ENCODE data around the gene SCO2.

DNA sequence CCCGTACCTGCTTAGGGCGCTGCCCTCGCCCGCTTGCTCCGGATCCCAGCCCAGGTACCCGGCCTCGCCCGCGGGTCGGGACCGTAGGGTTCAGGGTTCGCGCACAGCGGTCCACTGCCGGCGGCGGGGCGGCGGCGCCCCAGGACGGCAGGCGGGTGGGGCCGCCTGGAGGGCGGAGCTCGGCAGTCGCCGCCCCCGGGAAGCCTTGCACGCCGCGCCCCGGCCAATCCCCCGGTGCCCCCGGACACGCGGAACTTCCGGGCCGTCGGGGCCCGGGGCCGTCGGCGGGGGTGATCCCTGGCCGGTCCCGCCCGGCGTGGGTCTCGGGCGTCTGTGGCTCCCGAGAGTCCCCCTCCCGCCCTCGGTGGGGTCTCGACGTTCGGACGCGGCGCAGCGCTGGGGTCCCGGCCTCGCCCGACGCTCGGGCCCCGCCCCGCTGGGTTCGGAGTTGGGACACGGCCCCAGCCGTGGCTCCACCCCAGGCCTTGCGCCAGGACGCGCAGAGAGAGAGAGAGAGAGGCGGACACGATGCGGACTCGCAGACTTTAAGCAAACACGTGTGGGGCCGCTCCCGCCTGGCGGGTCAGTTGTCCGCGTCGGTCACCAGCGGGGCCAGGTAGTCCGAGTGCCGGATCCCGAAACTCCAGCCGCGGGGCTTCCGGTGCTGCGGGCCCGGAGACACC is 4.6 kb upstream of the SCO2 start, which contains the start of gene TYMP:
- TF ChIP-seq POLR2A (IDR thresholded peaks at IDR 0.05; ENCODE audit: low read depth, low read length) (peak; percentile 44; the same call in 1 of the 2 replicates), POLR2AphosphoS5 (IDR thresholded peaks at IDR 0.05; ENCODE audit: low read depth, low read length) (no peak), TAF1 (IDR thresholded peaks at IDR 0.05; ENCODE audit: borderline replicate concordance, low read depth, low read length) (peak; percentile 49; the same call in 1 of the 2 replicates)
